Measurements from ENCODE around the gene USP12. TPM values are rescaled to one million over a fixed set of nuclear protein-coding genes. Genes with fewer than 3 reads are reported as not detected.

Gene USP12
- polyA plus RNA-seq, 1 donor: 21.5 TPM

GRCh38 chr13:27037171-27037570, 134.4 kb downstream of the USP12 start:
- no peak for DNase-seq (ENCODE audit: low read depth)

GRCh38 chr13:27036236-27036981, 135.2 kb downstream of the USP12 start:
- no peak for DNase-seq (ENCODE audit: low read depth)

DNA sequence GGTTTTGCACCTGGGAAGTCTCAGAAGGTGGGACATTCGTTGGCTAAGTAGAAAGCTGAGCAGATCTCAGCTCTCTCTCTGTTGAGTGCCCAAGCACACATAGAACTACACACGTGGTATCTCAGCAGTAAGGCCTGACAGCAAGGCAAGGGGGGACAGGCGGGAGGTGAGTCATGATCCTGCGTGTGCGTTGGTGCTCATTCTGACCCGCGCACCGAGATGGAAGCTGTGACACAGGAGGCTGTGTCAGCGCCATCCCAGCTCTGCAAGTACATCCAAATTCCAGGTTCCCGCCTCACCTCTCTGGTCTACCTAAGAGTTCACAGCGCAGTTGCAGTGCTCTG, 135.7 kb downstream of the USP12 start:
- DNase-seq (ENCODE audit: low read depth): no peak

- no peak for DNase-seq (ENCODE audit: low read depth)
Observed at GRCh38 chr13:27034678-27035111, 136.9 kb downstream of the USP12 start.

GRCh38 chr13:27028683-27029480, 142.7 kb downstream of the USP12 start:
- DNase-seq (ENCODE audit: low read depth): no peak

- no peak for DNase-seq (ENCODE audit: low read depth)
Observed at GRCh38 chr13:27027086-27027667, 144.4 kb downstream of the USP12 start.

- DNase-seq (ENCODE audit: low read depth): no peak
Observed at GRCh38 chr13:27026396-27026795, 145.2 kb downstream of the USP12 start.

GRCh38 chr13:27024776-27025492, 146.7 kb downstream of the USP12 start:
- no peak for DNase-seq (ENCODE audit: low read depth)

GRCh38 chr13:27024074-27024461, 147.5 kb downstream of the USP12 start:
- DNase-seq (ENCODE audit: low read depth): no peak

GRCh38 chr13:27023385-27024073, 148.1 kb downstream of the USP12 start:
- DNase-seq (ENCODE audit: low read depth): no peak

DNA sequence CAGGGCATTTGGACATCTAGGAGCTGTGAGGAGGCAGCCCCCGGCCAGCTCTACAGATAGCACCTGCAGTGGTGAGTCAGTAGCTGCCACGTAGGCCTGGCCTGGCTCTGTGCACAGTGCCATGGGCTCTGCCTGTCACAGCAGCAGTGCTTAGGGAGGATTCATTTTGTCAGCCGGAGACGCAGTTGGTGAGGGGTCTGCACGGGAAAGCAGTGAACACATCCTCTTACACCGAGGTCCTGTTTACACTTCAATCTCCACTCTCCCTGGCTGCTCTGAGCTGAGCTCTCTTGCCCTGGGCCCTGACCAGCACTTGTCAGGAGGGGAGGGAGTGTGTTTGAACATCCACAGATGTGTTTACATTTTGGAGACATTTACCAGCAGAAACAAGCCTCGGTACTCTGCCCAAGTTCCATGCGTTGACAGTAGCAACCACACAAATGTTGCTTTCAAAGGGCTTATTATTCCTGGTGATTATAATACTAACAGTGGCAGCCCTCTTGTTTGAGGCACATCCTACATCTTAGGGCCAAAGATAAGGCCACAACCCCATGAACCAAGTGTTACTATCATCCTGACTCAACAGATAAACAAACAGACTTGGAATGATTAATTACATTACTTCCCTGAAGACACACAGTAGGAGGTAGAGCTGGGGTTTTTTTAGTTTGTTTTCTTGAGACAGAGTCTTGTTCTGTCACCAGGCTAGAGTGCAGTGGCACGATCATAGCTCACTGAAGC, 148.9 kb downstream of the USP12 start:
- no peak for DNase-seq (ENCODE audit: low read depth)

- no peak for DNase-seq (ENCODE audit: low read depth)
Observed at GRCh38 chr13:27020415-27020814, 151.2 kb downstream of the USP12 start.

DNA sequence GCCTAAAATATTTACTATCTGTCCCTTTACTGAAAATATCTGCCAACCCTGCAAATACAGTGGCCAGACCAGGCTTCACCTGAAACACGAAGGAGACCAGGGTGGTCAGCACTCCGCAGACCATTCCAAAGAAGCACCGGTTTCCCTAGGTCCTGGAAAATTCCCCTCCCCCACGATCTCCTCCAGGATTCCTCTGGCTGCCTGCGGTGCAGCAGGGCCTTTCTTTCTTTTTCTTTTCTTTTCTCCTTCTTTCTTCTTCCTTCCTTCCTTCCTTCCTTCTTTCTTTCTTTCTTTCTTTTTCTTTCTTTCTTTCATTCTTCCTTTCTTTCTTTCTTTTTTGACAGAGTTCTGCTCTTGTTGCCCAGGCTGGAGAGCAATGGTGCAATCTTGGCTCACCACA, 152.7 kb downstream of the USP12 start:
- no peak for DNase-seq (ENCODE audit: low read depth)

DNA sequence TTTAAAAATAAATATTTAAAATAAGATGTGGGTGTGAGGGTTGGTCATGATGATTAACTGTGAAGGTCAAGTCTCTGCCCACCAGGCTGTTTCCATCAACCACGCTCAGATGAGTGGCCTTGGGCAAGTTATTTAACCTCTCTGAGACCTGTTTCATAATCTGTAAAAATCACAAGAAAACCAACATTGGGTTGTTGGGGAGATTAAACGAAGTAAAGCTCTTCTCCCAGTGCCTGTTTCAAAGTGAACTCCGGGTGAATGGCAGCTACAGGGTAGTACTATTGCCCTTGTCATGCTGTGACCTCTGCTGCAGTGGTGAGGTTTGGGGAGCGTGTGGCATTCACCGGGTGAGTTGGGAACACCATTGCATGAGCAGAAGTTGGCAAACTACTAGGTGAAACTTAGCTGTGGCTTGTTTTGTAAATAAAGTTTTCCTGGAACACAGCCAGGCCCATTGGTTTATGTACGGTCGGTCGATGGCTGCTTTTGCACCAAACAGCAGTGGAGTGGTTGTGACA, 153.2 kb downstream of the USP12 start:
- no peak for DNase-seq (ENCODE audit: low read depth)

- DNase-seq (ENCODE audit: low read depth): no peak
Observed at GRCh38 chr13:27016875-27017274, 154.7 kb downstream of the USP12 start.

Other genes with a start within 250 kb of the USP12 start
- 1,062 TPM for gene RPL21, start 79.7 kb upstream of the USP12 start, polyA plus RNA-seq (ENCODE audit: insufficient read length)
- 1.3 TPM for gene RASL11A, start 99.0 kb upstream of the USP12 start, polyA plus RNA-seq (ENCODE audit: insufficient read length)

All from forelimb muscle (tissue), 1 donor.